Endothelial cell of umbilical vein (primary cell): Measurements from ENCODE around the gene TENM4. TPM values are rescaled to one million over a fixed set of nuclear protein-coding genes. Genes with fewer than 3 reads are reported as not detected.

ENCODE experiments used
- BruUV-seq: library from RNA; stranded (reverse); fragments of 400-500 nt; replicated peaks from 2 replicates; lab custom pipeline; 2021; lab: Mats Ljungman, UMichigan
- CTCF ChIA-PET: fragments of 300-600, 350-600 bp; sonication (Branson Sonifier 250); formaldehyde crosslinking; loops from one replicate; lab custom pipeline; 2021; ENCODE audit warnings: antibody characterized with exemption, inconsistent platforms; lab: Charles Lee
- POLR2A ChIA-PET: fragments of 300-600, 350-600 bp; sonication (Branson Sonifier 250); formaldehyde crosslinking; loops from one replicate; lab custom pipeline; 2021; ENCODE audit warnings: antibody characterized with exemption, inconsistent platforms; lab: Charles Lee
- DNase-seq: peaks from one replicate; pipeline ENCODE4 v3.0.0-alpha.2; 2011; ENCODE audit warnings: low read depth, low spot score
- FAIRE-seq: peaks from 2 replicates; lab custom pipeline; 2011; peaks lifted over from hg19 to GRCh38; lab: Jason Lieb, UNC
- H2AFZ ChIP-seq: 2 replicates; pipeline ENCODE4 v1.6.0; 2012; ENCODE audit warnings: low read depth, low read length, control low read depth, inconsistent platforms
- H3K27ac ChIP-seq: 2 replicates; pipeline ENCODE4 v1.5.1; 2011; ENCODE audit warnings: low read depth, mild to moderate bottlenecking, control low read depth, low read length, moderate library complexity; ENCODE audit not compliant: insufficient read depth
- H3K27me3 ChIP-seq, 2 experiments: 2 replicates each; pipeline versions ENCODE4 v1.6.0 to v1.6.1; 2011; ENCODE audit warnings: low read length in 2 of 2, mixed read lengths in 1 of 2; ENCODE audit not compliant: control insufficient read depth in 2 of 2, insufficient read depth in 2 of 2
- H3K36me3 ChIP-seq, 2 experiments: 2 replicates in 1 of 2; 3 replicates in 1 of 2; pipeline ENCODE4 v1.5.1; 2011; ENCODE audit warnings: low read length in 2 of 2, mild to moderate bottlenecking in 1 of 2, moderate library complexity in 1 of 2; ENCODE audit not compliant: control insufficient read depth in 2 of 2, insufficient read depth in 2 of 2; ENCODE audit errors: extremely low read depth in 1 of 2
- H3K4me1 ChIP-seq: 3 replicates; pipeline ENCODE4 v1.5.1; 2011; ENCODE audit warnings: mild to moderate bottlenecking, low read length; ENCODE audit not compliant: control insufficient read depth, insufficient read depth; ENCODE audit errors: extremely low read depth
- H3K4me2 ChIP-seq: 2 replicates; pipeline ENCODE4 v1.6.1; 2011; ENCODE audit warnings: low read length, control low read depth, mixed read lengths; ENCODE audit not compliant: insufficient read depth
- H3K4me3 ChIP-seq, 3 experiments: fragments of 200-600 bp in 1 of 3; sonication (generic), shearing (Covaris generic) in 1 of 3; replicated peaks in 1 of 3; 2 replicates each; pipeline ENCODE4 v1.5.1; 2011 to 2016; ENCODE audit warnings: control low read depth in 3 of 3, low read length in 3 of 3, mild to moderate bottlenecking in 2 of 3, inconsistent platforms in 1 of 3, low read depth in 1 of 3, moderate library complexity in 1 of 3; ENCODE audit not compliant: insufficient read depth in 1 of 3
- H3K79me2 ChIP-seq: 2 replicates; pipeline ENCODE4 v1.6.0; 2012; ENCODE audit warnings: low read length, inconsistent platforms; ENCODE audit not compliant: control insufficient read depth, insufficient read depth
- H3K9ac ChIP-seq: replicated peaks from 2 replicates; pipeline ENCODE3; 2011; ENCODE audit warnings: low read length, control low read depth; ENCODE audit not compliant: insufficient read depth; ENCODE audit errors: extremely low read depth
- H3K9me1 ChIP-seq: replicated peaks from 3 replicates; pipeline ENCODE4 v1.6.0; 2011; ENCODE audit warnings: mild to moderate bottlenecking, low read length; ENCODE audit not compliant: control insufficient read depth, insufficient read depth; ENCODE audit errors: extremely low read depth
- H3K9me3 ChIP-seq: replicated peaks from 2 replicates; pipeline ENCODE4 v1.5.1; 2012; ENCODE audit warnings: low read length, inconsistent platforms; ENCODE audit not compliant: control insufficient read depth, insufficient read depth
- H4K20me1 ChIP-seq: replicated peaks from 2 replicates; pipeline ENCODE3; 2011; ENCODE audit warnings: mild to moderate bottlenecking, low read length; ENCODE audit not compliant: control insufficient read depth, insufficient read depth; ENCODE audit errors: extremely low read depth
- CTCF ChIP-seq, 2 donors: IDR thresholded peaks; 1 replicate in 1 of 2; 2 replicates in 1 of 2; pipeline ENCODE4 v1.5.1; 2011; ENCODE audit warnings: low read length in 2 of 2, mild to moderate bottlenecking in 2 of 2, moderate library complexity in 2 of 2, control low read depth in 1 of 2, inconsistent platforms in 1 of 2, low read depth in 1 of 2; ENCODE audit not compliant: insufficient read depth in 1 of 2; ENCODE audit errors: extremely low read depth in 1 of 2
- EZH2 ChIP-seq: IDR thresholded peaks from 2 replicates; pipeline ENCODE4 v1.6.1; 2012; ENCODE audit warnings: borderline replicate concordance, low read depth, mild to moderate bottlenecking, moderate library complexity, low read length, inconsistent platforms; ENCODE audit not compliant: severe bottlenecking
- FOS ChIP-seq: IDR thresholded peaks from 2 replicates; pipeline ENCODE4 v1.6.1; 2011; ENCODE audit warnings: mild to moderate bottlenecking, low read length, moderate library complexity, borderline replicate concordance; ENCODE audit not compliant: insufficient read depth
- GATA2 ChIP-seq: IDR thresholded peaks from 2 replicates; pipeline ENCODE4 v1.7.0; 2011; ENCODE audit warnings: low read depth, mild to moderate bottlenecking, moderate library complexity, mixed read lengths, low read length; ENCODE audit not compliant: insufficient read length, insufficient read depth
- JUN ChIP-seq: IDR thresholded peaks from 2 replicates; pipeline ENCODE4 v1.6.1; 2011; ENCODE audit warnings: borderline replicate concordance, low read depth; ENCODE audit not compliant: insufficient read length, insufficient read depth
- MAX ChIP-seq: IDR thresholded peaks from 2 replicates; pipeline ENCODE4 v1.6.1; 2011; ENCODE audit not compliant: insufficient read depth, insufficient read length
- MYC ChIP-seq: IDR thresholded peaks from one replicate; pipeline ENCODE4 v1.6.1; 2011; ENCODE audit warnings: mild to moderate bottlenecking, low read depth, low read length
- POLR2A ChIP-seq: IDR thresholded peaks from 2 replicates; pipeline ENCODE4 v1.6.1; 2012; ENCODE audit warnings: low read depth, mild to moderate bottlenecking, control low read depth, low read length
- POLR2AphosphoS5 ChIP-seq: IDR thresholded peaks from 2 replicates; pipeline ENCODE4 v1.6.1; 2012; ENCODE audit warnings: low read depth, mild to moderate bottlenecking, control low read depth, low read length, moderate library complexity; ENCODE audit not compliant: insufficient read depth
- dilution Hi-C: fragments of 300-500 bp; cut with MboI; formaldehyde crosslinking; loops from one replicate; pipeline ENCODE4 v1.15.0; 2019; ENCODE audit warnings: low sequenced_read_pairs; ENCODE audit not compliant: extremely low pct_ligation_motif_present
- intact Hi-C: fragments of 100-400 bp; cut with micrococcal nuclease; formaldehyde crosslinking; loops from one replicate; pipeline ENCODE4 v1.10.0; 2022
- polyA plus RNA-seq, 4 experiments: library from polyadenylated mRNA; depleted of rRNA in 3 of 4; stranded (reverse) in 3 of 4; unstranded in 1 of 4; fragments of >200 nt; gene quantifications; 2 replicates each; pipeline versions ENCODE4 v1.2.1 to v1.2.3, GENCODE V29; 2011 to 2012; ENCODE audit warnings: missing spikeins in 1 of 4
- total RNA-seq: library from RNA; stranded (reverse); gene quantifications from 2 replicates; pipeline ENCODE4 v1.2.3, GENCODE V29; 2021

The TENM4 gene
- total and polyA plus RNA-seq, 2 donors (not counting 3 experiments of a cell fraction or from before 2014, with no cell fraction given): 0.06 to 0.27 TPM

- dilution Hi-C loops: no loop called here
- BruUV-seq: no TSS peak
- Histone ChIP-seq H3K4me2 (no peak overlapping the region), H3K4me1 (no peaks in the 10 kb centered on the region), H4K20me1 (no peaks in the 10 kb centered on the region), H3K36me3 (no peaks in the 10 kb centered on the region), H2AFZ (no peak overlapping the region), H3K9ac (no peak overlapping the region), H3K27ac (no peak overlapping the region), H3K79me2 (no peaks in the 10 kb centered on the region), H3K27me3 (no peaks in the 10 kb centered on the region), H3K9me1 (no peaks in the 10 kb centered on the region), H3K4me3 (no peak overlapping the region), H3K9me3 (no peaks in the 10 kb centered on the region)
- TF ChIP-seq FOS (no peak), JUN (no peak), EZH2 (no peak), POLR2A (no peak), POLR2AphosphoS5 (no peak), MYC (no peak), MAX (no peak), CTCF (IDR thresholded peaks at IDR 0.05; ENCODE audit: extremely low read depth in 1 of 2, insufficient read depth in 1 of 2, low read depth in 1 of 2, low read length in 2 of 2) (no peak), GATA2 (no peak)
- DNase-seq: no peak
- no peak for FAIRE-seq
- ChIA-PET CTCF (no interaction called here), POLR2A (no interaction called here)
- intact Hi-C loops: no loop called here
Measured at GRCh38 chr11:78651923-78652842, 788.6 kb downstream of the TENM4 start.
